Umbilical cord (tissue), 2 donors: Measurements from ENCODE around the gene S1PR5. TPM values are rescaled to one million over a fixed set of nuclear protein-coding genes. Genes with fewer than 3 reads are reported as not detected.

ENCODE experiments used
- DNase-seq: peaks from one replicate; pipeline ENCODE4 v3.0.0-alpha.2; 2015; ENCODE audit warnings: low spot score
- total RNA-seq: library from RNA; depleted of rRNA; stranded (reverse); fragments of >200 nt; gene quantifications from one replicate; pipeline ENCODE4 v1.2.3, GENCODE V29; 2014; ENCODE audit warnings: low replicate concordance; ENCODE audit not compliant: insufficient read depth

Gene S1PR5
- total RNA-seq, 1 donor from 2014 or later: 7.5 TPM

- DNase-seq: peak; percentile 41
Observed at GRCh38 chr19:10471909-10472308, 45.3 kb downstream of the S1PR5 start.

GRCh38 chr19:10468133-10468532 lies 49.1 kb downstream of the S1PR5 start:
- no peak for DNase-seq

GRCh38 chr19:10467104-10467706 lies 50.0 kb downstream of the S1PR5 start:
- no peak for DNase-seq

GRCh38 chr19:10464456-10464855 lies 52.8 kb downstream of the S1PR5 start:
- DNase-seq: no peak

Other genes starting within 250 kb of the S1PR5 start
- 14.2 TPM for gene ICAM1, start 246.3 kb downstream of the S1PR5 start, total RNA-seq
- 4.1 TPM for gene ICAM4, start 230.5 kb downstream of the S1PR5 start, total RNA-seq
- 3.4 TPM for gene ICAM5, start 227.5 kb downstream of the S1PR5 start, total RNA-seq
- gene ZGLP1, start 207.6 kb downstream of the S1PR5 start, total RNA-seq: 1.7 TPM
- 18.3 TPM for gene FDX2, start 201.4 kb downstream of the S1PR5 start, total RNA-seq
- 5.8 TPM for gene RAVER1, start 183.9 kb downstream of the S1PR5 start, total RNA-seq
- 1.4 TPM for gene ICAM3, start 177.8 kb downstream of the S1PR5 start, total RNA-seq
- 71.5 TPM for gene TYK2, start 136.9 kb downstream of the S1PR5 start, total RNA-seq
- gene CDC37, start 113.9 kb downstream of the S1PR5 start, total RNA-seq: 73.9 TPM
- 4.3 TPM for gene PDE4A, start 96.9 kb downstream of the S1PR5 start, total RNA-seq
- gene KEAP1, start 14.1 kb downstream of the S1PR5 start, total RNA-seq: 43.1 TPM
- 5.1 TPM for gene ATG4D, start 26.5 kb upstream of the S1PR5 start, total RNA-seq
- gene KRI1, start 48.6 kb upstream of the S1PR5 start, total RNA-seq: 1.9 TPM
- gene CDKN2D, start 51.5 kb upstream of the S1PR5 start, total RNA-seq: 13.5 TPM
- gene AP1M2, start 69.9 kb upstream of the S1PR5 start, total RNA-seq: 8.2 TPM
- gene SLC44A2, start 108.1 kb upstream of the S1PR5 start, total RNA-seq: 34.7 TPM
- 105 TPM for gene ILF3, start 136.9 kb upstream of the S1PR5 start, total RNA-seq
- 15.2 TPM for gene QTRT1, start 184.0 kb upstream of the S1PR5 start, total RNA-seq
- gene DNM2, start 200.6 kb upstream of the S1PR5 start, total RNA-seq: 62.8 TPM